HG02884 (cell line): ENCODE results near the gene MRPL22.
"Not testable (repeated sequence)": the region's sequence is repeated elsewhere in the genome, so short reads cannot be mapped to it uniquely, and the experiment has no call there.

Experiments
- ATAC-seq: cut with Tn5 transposase; IDR thresholded peaks from one replicate; pipeline ENCODE4 v1.9.1; 2021; ENCODE audit warnings: mild to moderate bottlenecking, moderate library complexity; ENCODE audit not compliant: unreplicated experiment

Gene MRPL22

GRCh38 chr5:154940375-154940771, 500 bp upstream of the MRPL22 start:
- no peak for ATAC-seq

GRCh38 chr5:154943527-154943926, 2.7 kb downstream of the MRPL22 start:
- ATAC-seq, result no peak

GRCh38 chr5:154944716-154945115, 3.8 kb downstream of the MRPL22 start:
- no peak for ATAC-seq

GRCh38 chr5:154945695-154946301, 4.9 kb downstream of the MRPL22 start:
- no peak for ATAC-seq

DNA sequence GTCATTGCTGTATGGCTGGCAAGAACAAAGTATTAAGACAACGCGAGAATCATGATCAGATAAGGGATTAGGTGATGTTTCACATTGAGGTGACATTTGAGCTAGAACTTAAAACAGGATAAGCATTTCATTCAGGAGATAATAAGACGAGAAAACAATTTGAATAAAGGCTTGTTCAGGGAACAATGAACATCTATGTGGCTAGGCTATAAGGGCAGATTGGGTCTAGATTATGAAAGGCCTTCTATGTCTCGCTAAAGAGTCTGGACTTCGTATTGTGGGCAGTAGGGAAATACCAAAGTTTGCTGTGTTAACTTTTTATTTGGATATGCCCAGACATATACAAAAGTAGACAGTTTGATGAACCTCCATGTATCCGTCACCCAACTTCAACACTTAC, 6.9 kb downstream of the MRPL22 start:
- no peak for ATAC-seq

GRCh38 chr5:154948313-154948712, 7.4 kb downstream of the MRPL22 start:
- ATAC-seq, result no peak

DNA sequence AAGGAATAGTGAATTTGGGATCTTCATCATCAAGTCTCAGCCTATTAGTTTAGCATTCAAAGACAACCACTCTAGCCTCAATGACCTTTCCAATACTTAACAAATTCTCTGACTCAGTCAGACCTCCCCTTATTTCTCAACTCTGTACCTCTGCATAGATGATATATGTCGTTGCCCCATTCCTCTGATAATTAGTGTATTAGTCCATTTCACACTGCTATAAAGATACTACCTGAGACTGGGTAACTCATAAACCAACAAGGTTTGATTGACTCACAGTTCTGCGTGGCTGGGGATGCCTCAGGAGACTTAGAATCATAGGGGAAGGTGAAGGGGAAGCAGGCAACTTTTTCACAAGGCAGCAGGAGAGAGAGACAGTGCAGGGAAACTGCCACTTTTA, 8.9 kb downstream of the MRPL22 start:
- ATAC-seq, result no peak

DNA sequence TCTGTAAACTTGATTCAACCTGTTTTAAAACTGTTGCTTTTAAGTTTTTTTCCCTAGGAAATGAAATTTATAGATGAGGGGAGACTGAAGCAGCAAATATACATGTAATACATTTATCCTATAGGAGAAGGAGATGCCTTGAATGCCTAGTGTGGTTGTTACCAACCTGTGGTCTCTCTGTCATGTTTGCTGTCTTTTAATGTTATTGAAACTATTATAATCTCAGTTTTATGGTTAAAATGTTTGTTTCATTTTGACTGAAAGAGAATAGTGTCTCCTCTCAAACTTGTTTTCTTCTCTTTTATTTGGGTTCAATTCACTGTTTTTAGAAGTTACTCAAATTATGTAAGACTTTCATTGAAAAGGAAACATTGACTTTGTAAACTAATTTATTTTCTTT, 15.8 kb downstream of the MRPL22 start:
- no peak for ATAC-seq

- peak; percentile 96 for ATAC-seq
Measured at GRCh38 chr5:154962494-154962893, 21.6 kb downstream of the MRPL22 start.

DNA sequence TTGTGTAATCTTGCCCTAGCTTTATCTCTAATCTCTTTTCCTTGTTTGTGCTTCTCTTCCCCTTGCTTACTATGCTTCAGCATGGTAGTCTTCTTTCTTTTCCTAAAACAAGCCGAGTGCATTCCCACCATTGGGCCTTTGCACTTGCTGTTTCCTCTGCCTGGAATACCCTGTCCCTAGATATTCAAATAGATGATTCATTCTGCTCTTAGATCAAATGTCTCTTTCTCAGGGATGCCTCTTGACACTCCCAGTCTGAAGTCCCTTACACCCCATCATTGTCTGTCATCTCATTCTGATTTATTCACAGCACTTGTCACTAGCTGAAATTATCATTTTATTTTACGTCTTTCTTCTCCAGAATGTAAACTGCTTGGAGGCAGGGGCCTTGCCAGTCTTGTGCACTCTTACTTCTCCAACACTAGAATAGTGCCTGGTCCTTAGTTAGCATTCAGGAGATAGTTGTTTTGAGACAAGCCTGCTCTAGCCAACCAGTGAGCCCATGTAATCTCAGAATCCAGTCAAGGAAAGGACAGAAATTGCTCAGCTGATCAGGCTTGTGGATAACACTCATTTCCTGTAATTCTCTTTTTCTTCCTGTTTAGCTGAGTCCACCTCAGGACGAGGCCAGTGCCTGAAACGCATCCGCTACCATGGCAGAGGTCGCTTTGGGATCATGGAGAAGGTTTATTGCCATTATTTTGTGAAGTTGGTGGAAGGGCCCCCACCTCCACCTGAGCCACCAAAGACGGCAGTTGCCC, 25.4 kb downstream of the MRPL22 start:
- ATAC-seq, result no peak

DNA sequence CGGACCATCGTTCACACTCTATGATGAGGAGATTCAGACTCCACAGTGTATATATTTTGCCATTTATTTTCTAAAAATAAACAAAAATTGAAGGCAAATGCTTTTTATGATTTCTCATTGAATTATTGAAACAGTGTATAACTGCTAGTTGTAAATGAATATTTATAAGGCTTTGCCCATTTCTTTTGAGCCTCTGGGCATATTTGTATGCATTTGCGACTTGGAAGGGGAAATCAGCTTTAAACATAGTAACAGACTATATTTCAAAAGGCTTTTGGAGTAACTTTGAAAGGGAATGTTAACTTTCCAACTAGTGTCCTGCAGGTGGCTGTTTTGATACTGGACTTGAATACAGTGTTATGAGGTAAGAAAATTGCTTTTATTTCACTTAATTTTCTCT, 26.0 kb downstream of the MRPL22 start:
- ATAC-seq, result no peak

GRCh38 chr5:154967421-154968024, 26.6 kb downstream of the MRPL22 start:
- no peak for ATAC-seq

- no peak for ATAC-seq
Measured at GRCh38 chr5:154968953-154969352, 28.1 kb downstream of the MRPL22 start.

DNA sequence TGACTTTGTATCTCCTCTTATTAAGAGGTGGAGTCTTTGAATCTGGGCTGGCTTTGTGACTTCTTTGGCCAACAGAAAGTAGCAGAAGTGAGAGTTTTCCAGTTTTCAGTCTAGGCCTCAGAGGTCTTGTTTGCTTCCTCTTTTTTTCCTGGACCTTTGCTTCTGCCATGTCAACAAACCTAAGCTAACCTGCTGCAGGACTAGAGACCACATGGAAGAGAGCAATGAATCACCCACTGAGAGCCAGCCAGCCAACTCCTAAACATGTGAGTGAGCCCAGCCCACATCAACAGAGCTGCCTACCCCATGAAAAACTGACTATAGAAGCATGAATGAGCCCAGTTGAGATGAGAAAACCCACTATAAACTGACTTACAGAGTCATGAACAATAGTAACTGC, 29.9 kb downstream of the MRPL22 start:
- ATAC-seq, result no peak

DNA sequence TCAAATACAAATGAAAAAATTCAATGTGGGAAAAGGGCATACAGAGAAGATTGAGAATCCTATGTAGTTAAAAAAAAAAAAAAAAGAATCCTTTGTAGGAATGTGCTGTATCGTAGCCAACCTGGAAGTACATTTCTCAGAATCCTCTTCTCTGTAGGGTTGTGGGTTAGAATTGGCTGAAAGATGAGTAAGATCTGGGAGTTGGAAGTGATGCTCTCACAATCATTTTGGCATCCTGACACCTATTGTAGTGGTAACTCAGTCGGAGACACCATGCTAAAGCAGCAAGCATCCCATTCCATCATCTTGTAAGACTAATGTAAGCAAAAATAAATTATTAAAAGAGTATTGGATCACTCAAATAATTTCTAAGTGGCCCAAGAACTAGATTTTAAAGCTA, 30.6 kb downstream of the MRPL22 start:
- ATAC-seq, result no peak

DNA sequence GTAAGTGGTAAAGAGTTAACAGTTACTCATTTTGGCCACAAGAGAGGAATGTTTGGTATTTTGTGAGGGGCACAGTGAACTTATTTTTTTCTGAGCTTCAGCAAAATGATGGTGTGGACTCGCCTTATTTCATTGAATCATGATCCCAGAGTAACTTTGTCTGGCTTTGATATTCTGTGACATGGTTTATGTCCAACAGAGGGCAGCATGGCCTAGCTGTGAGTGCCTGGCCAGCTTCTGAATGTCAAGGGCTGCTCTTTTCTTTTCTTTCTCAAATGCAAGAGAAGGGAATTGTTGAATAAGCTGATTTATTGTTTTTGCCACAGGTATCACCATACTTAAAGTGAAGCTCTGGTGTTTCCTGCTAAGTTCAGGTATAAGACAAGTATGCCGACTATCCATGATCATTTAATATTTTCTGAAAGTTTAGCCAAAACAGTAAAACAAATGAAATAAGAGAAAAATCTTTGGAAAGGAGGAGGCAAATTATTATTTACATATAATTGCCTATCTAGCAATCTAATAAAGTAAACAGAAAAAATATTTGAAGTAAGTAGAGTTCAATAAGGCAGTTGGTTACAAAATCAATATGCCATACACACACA, 31.7 kb downstream of the MRPL22 start:
- no peak for ATAC-seq

GRCh38 chr5:154976082-154976481, 35.2 kb downstream of the MRPL22 start:
- ATAC-seq, result not testable (repeated sequence)

- ATAC-seq, result peak; percentile 64
Measured at GRCh38 chr5:154977409-154977808, 36.5 kb downstream of the MRPL22 start.

GRCh38 chr5:154978294-154978693, 37.4 kb downstream of the MRPL22 start:
- ATAC-seq, result not testable (repeated sequence)

- no peak for ATAC-seq
Measured at GRCh38 chr5:154984946-154985516, 44.2 kb downstream of the MRPL22 start.

DNA sequence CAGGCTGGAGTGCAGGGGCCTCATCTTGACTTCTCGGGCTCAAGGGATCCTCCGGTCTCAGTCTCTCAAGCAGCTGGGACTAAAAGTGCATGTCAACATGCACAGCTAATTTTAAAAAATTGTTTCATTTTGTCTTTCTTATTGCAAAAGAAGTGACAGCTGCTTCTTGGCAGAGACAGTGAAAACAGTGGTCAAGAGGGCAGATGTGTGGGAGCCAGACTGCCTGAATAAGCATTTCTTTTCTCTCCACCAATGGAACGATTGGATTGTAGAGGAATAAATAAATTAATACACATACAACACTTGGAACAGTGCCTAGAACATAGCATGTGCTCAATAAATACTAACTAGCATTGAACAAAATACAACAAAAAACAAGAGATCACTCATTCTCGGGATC, 45.3 kb downstream of the MRPL22 start:
- no peak for ATAC-seq

GRCh38 chr5:154989626-154990025, 48.8 kb downstream of the MRPL22 start:
- no peak for ATAC-seq
